ENCODE data around the gene NRG2.

Gene NRG2

DNA sequence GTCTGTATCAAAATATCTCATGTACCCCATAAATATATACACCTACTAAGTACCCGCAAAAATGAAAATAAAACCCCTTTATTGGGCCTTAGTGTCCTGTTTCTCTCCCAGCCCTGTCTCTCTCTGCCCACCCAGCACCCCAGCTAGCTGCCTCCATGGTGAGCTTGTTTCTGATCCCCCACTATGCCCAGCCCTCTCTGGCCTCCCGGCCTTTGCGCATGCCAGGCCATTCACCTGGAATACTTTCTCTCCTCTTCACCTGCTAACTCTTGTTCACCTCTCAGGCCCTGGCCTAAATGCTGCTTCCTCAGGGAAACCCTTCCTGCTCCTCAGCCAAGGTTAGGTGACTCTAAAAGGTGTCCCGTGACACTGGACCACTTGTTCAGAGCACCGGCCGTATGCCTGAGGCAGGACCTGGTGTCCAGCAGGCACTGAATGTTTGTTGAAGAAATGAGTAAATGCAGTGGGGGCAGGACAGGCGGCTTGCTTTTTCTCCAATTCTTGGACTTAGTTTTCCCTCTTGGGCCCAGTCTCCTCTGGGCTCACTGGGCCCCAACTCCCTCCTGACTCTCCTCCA, 189.0 kb downstream of the NRG2 start:
- Histone ChIP-seq H3K9me3 (ENCODE audit: control insufficient read depth, insufficient read depth, low read length) (no peaks in the 10 kb centered on the region), H3K27ac (ENCODE audit: low read depth, low read length) (no peak overlapping the region), H3K9me2 (replicated peaks; ENCODE audit: control insufficient read depth, low read length) (no peaks in the 10 kb centered on the region), H4K20me1 (ENCODE audit: control insufficient read depth, insufficient read depth, low read depth, low read length) (no peaks in the 10 kb centered on the region), H3K4me3 (ENCODE audit: low read length) (no peak overlapping the region), H3K79me2 (ENCODE audit: control insufficient read depth, low read length) (no peaks in the 10 kb centered on the region), H3F3A (ENCODE audit: control insufficient read depth, insufficient read depth) (no peaks in the 10 kb centered on the region), H3K27me3 (ENCODE audit: control insufficient read depth, low read length) (peaks cover 31% of the 10 kb centered on the region), H3K36me3 (ENCODE audit: control insufficient read depth, low read length) (no peaks in the 10 kb centered on the region), H3K4me1 (ENCODE audit: control insufficient read depth, low read length) (no peaks in the 10 kb centered on the region), H3K4me2 (ENCODE audit: low read length) (no peak overlapping the region)
- TF ChIP-seq EZH2phosphoT487 (IDR thresholded peaks at IDR 0.05; ENCODE audit: borderline replicate concordance, low read length) (no peak), CTCF (IDR thresholded peaks at IDR 0.05; ENCODE audit: low read depth, low read length, poor library complexity, severe bottlenecking) (no peak)

- Histone ChIP-seq H3K9me3 (ENCODE audit: control insufficient read depth, insufficient read depth, low read length) (no peaks in the 10 kb centered on the region), H3K27me3 (ENCODE audit: control insufficient read depth, low read length) (peaks cover 28% of the 10 kb centered on the region)
Observed at GRCh38 chr5:139852696-139853095, 190.4 kb downstream of the NRG2 start.

DNA sequence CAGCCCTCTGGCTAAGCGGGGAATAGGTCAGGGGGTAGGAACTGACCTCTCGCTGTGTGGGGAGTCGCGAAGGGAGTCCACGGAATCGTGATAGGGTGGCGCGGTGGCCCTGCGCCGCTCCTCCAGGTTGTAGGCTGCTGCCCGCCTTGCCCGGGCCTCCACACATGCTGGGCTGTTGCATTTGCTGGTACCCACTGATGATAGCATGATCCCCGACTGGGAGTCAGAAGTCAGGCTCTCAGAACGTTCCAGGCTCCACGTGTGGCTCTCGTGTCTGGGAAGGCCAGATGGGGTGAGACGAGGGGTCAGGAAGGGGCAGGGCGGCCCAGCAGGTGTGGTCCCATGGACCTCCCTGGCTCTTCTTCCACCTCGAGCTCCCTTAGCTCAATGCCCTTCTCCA, 191.5 kb downstream of the NRG2 start:
- Histone ChIP-seq H3K79me2 (ENCODE audit: control insufficient read depth, low read length) (no peaks in the 10 kb centered on the region), H3K27me3 (ENCODE audit: control insufficient read depth, low read length) (peaks cover 26% of the 10 kb centered on the region), H3K27ac (ENCODE audit: low read depth, low read length) (no peak overlapping the region), H3K4me2 (ENCODE audit: low read length) (no peak overlapping the region), H3K9me2 (replicated peaks; ENCODE audit: control insufficient read depth, low read length) (no peaks in the 10 kb centered on the region), H3K36me3 (ENCODE audit: control insufficient read depth, low read length) (no peaks in the 10 kb centered on the region), H3K4me1 (ENCODE audit: control insufficient read depth, low read length) (no peaks in the 10 kb centered on the region; the same call in 1 of the 2 replicates), H3K4me3 (ENCODE audit: low read length) (no peak overlapping the region), H3K9me3 (ENCODE audit: control insufficient read depth, insufficient read depth, low read length) (no peaks in the 10 kb centered on the region), H4K20me1 (ENCODE audit: control insufficient read depth, insufficient read depth, low read depth, low read length) (no peaks in the 10 kb centered on the region), H3F3A (ENCODE audit: control insufficient read depth, insufficient read depth) (no peaks in the 10 kb centered on the region)
- TF ChIP-seq EZH2phosphoT487 (IDR thresholded peaks at IDR 0.05; ENCODE audit: borderline replicate concordance, low read length) (no peak), CTCF (IDR thresholded peaks at IDR 0.05; ENCODE audit: low read depth, low read length, poor library complexity, severe bottlenecking) (no peak)

More at GRCh38 chr5:139852696-139853095, 190.4 kb downstream of the NRG2 start:
- Histone ChIP-seq H3K36me3 (ENCODE audit: control insufficient read depth, low read length) (no peaks in the 10 kb centered on the region), H3K4me1 (ENCODE audit: control insufficient read depth, low read length) (no peaks in the 10 kb centered on the region; the same call in 1 of the 2 replicates), H3K9me2 (replicated peaks; ENCODE audit: control insufficient read depth, low read length) (no peaks in the 10 kb centered on the region), H3K4me2 (ENCODE audit: low read length) (no peak overlapping the region), H3K27ac (ENCODE audit: low read depth, low read length) (no peak overlapping the region), H4K20me1 (ENCODE audit: control insufficient read depth, insufficient read depth, low read depth, low read length) (no peaks in the 10 kb centered on the region), H3K4me3 (ENCODE audit: low read length) (no peak overlapping the region), H3K79me2 (ENCODE audit: control insufficient read depth, low read length) (no peaks in the 10 kb centered on the region), H3F3A (ENCODE audit: control insufficient read depth, insufficient read depth) (no peaks in the 10 kb centered on the region)
- no peak for TF ChIP-seq CTCF (IDR thresholded peaks at IDR 0.05; ENCODE audit: low read depth, low read length, poor library complexity, severe bottlenecking)
- TF ChIP-seq EZH2phosphoT487 (IDR thresholded peaks at IDR 0.05; ENCODE audit: borderline replicate concordance, low read length) = no peak
